ENCODE results near the gene IFI16. TPM values are rescaled to one million over a fixed set of nuclear protein-coding genes. Genes with fewer than 3 reads are reported as not detected.

The IFI16 gene
- total RNA-seq, 2 experiments from 2014 or later = 99.3 to 271 TPM

DNA sequence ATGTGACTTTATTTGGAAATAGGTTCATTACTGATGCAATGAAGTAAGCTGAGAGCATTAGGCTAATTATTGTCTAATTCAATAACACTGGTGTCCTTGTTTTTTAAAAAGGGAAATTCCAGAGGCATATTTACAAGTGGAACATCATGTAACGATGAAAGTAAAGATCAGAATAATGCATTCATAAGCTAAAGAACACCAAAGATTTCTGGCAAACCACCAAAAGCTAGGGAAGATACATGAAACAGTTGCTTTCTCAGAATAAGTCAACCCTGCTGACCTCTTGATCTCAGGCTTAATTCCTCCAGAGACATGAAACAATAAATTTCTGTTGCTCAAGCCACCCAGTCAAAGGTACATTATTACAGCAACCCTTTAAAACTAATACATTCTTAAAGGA, 20.3 kb upstream of the IFI16 start:
- no peak overlapping the region for H3K27ac ChIP-seq (ENCODE audit: low read depth, low read length, poor library complexity, severe bottlenecking)
- CTCF ChIA-PET (ENCODE audit: unreplicated experiment) = no interaction called here
- no TSS peak for BruUV-seq (replicated peaks)
- no peaks in the 10 kb centered on the region for H4K20me1 ChIP-seq (ENCODE audit: insufficient read depth, low read length)
- H3K4me3 ChIP-seq (ENCODE audit: low read depth, low read length, poor library complexity, severe bottlenecking) = no peak overlapping the region
- no peaks in the 10 kb centered on the region for H3K9me2 ChIP-seq (ENCODE audit: insufficient read depth, low read length)
- no peak overlapping the region for H3K4me2 ChIP-seq (ENCODE audit: low read length)
- TF ChIP-seq EZH2phosphoT487 (IDR thresholded peaks at IDR 0.05; ENCODE audit: borderline replicate concordance, low read depth, low read length) (no peak), CTCF (conservative IDR thresholded peaks at IDR 0.05; ENCODE audit: low read length) (no peak)
- no peaks in the 10 kb centered on the region for H3K79me2 ChIP-seq (ENCODE audit: insufficient read depth, low read depth, low read length)
- intact Hi-C loops (cut with micrococcal nuclease; ENCODE audit: unreplicated experiment) = no loop called here
- DNase-seq (ENCODE audit: low spot score) = no peak
- peaks cover 15% of the 10 kb centered on the region; the same call in 1 of the 2 replicates for H3K9me3 ChIP-seq (ENCODE audit: low read length)
- no peak overlapping the region for H2AFZ ChIP-seq (ENCODE audit: low read length)
- no peaks in the 10 kb centered on the region for H3K4me1 ChIP-seq (ENCODE audit: insufficient read depth, low read length, poor library complexity, severe bottlenecking)
- POLR2A ChIA-PET = interaction anchor here (1.2 kb wide), 1 partner anchor 87 kb away, joined by 3 read pairs; the partner anchor contains the start of gene AIM2
- peaks cover 4% of the 10 kb centered on the region; the same call in 1 of the 2 replicates for H3K36me3 ChIP-seq (ENCODE audit: insufficient read depth, low read length)

DNA sequence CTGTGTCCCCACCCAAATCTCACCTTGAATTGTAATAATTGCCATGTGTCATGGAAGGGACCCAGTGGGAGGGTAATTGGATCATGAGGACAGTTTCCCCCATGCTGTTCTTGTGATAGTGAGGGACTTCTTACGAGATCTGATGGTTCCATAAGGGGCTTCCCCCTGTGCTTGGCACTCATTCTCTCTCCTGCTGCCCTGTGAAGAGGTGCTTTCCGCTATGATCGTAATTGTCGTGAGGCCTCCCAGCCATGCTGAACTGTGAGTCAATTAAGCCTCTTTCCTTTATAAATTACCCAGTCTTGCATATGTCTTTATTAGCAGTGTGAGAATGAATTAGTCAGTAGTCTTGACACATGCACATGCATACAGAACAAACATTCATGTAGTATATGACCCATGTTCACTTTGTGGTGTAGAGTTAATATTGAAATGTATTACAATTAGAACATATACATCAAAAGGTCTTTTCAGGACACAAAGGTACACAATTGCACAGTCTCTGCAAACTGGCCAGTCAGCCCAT, 16.9 kb upstream of the IFI16 start:
- no TSS peak for BruUV-seq (replicated peaks)
- Histone ChIP-seq H2AFZ (ENCODE audit: low read length) (no peak overlapping the region), H3K9me3 (ENCODE audit: low read length) (peaks cover 22% of the 10 kb centered on the region; the same call in 1 of the 2 replicates), H3K4me3 (ENCODE audit: low read depth, low read length, poor library complexity, severe bottlenecking) (no peak overlapping the region), H3K79me2 (ENCODE audit: insufficient read depth, low read depth, low read length) (no peaks in the 10 kb centered on the region), H3K36me3 (ENCODE audit: insufficient read depth, low read length) (peaks cover 4% of the 10 kb centered on the region; the same call in 1 of the 2 replicates), H3K27ac (ENCODE audit: low read depth, low read length, poor library complexity, severe bottlenecking) (no peak overlapping the region), H3K4me1 (ENCODE audit: insufficient read depth, low read length, poor library complexity, severe bottlenecking) (no peaks in the 10 kb centered on the region), H4K20me1 (ENCODE audit: insufficient read depth, low read length) (no peaks in the 10 kb centered on the region), H3K9me2 (ENCODE audit: insufficient read depth, low read length) (no peaks in the 10 kb centered on the region), H3K4me2 (ENCODE audit: low read length) (no peak overlapping the region)
- ChIA-PET POLR2A (no interaction called here), CTCF (ENCODE audit: unreplicated experiment) (no interaction called here)
- DNase-seq (ENCODE audit: low spot score) = no peak
- intact Hi-C loops (cut with micrococcal nuclease; ENCODE audit: unreplicated experiment) = no loop called here
- no peak for TF ChIP-seq CTCF (conservative IDR thresholded peaks at IDR 0.05; ENCODE audit: low read length)
- TF ChIP-seq EZH2phosphoT487 (IDR thresholded peaks at IDR 0.05; ENCODE audit: borderline replicate concordance, low read depth, low read length) = no peak

GRCh38 chr1:158996998-158997397, 12.7 kb upstream of the IFI16 start:
- Histone ChIP-seq H3K4me3 (ENCODE audit: low read depth, low read length, poor library complexity, severe bottlenecking) (no peak overlapping the region), H4K20me1 (ENCODE audit: insufficient read depth, low read length) (no peaks in the 10 kb centered on the region), H3K79me2 (ENCODE audit: insufficient read depth, low read depth, low read length) (no peaks in the 10 kb centered on the region), H3K9me3 (ENCODE audit: low read length) (peaks cover 22% of the 10 kb centered on the region; the same call in 1 of the 2 replicates), H3K4me1 (ENCODE audit: insufficient read depth, low read length, poor library complexity, severe bottlenecking) (peaks cover 23% of the 10 kb centered on the region), H3K9me2 (ENCODE audit: insufficient read depth, low read length) (no peaks in the 10 kb centered on the region), H3K36me3 (ENCODE audit: insufficient read depth, low read length) (no peaks in the 10 kb centered on the region; the same call in 1 of the 2 replicates), H3K4me2 (ENCODE audit: low read length) (no peak overlapping the region), H2AFZ (ENCODE audit: low read length) (no peak overlapping the region), H3K27ac (ENCODE audit: low read depth, low read length, poor library complexity, severe bottlenecking) (no peak overlapping the region)
- TF ChIP-seq EZH2phosphoT487 (IDR thresholded peaks at IDR 0.05; ENCODE audit: borderline replicate concordance, low read depth, low read length) (no peak), CTCF (conservative IDR thresholded peaks at IDR 0.05; ENCODE audit: low read length) (no peak)
- BruUV-seq (replicated peaks) = no TSS peak
- CTCF ChIA-PET (ENCODE audit: unreplicated experiment) = interaction anchor here (1.1 kb wide), 1 partner anchor 9 kb away, joined by 3 read pairs; no protein-coding TSS in a partner anchor
- intact Hi-C loops (cut with micrococcal nuclease; ENCODE audit: unreplicated experiment) = loop anchor here (5.0 kb wide), 1 partner anchor 340 kb away; no protein-coding TSS in a partner anchor
- DNase-seq (ENCODE audit: low spot score) = no peak
- POLR2A ChIA-PET = interaction anchor here (0.6 to 1.2 kb wide), 4 partner anchors 11 to 700 kb away, joined by 3 read pairs; no protein-coding TSS in a partner anchor

Data from OCI-LY7 (cell line).